ENCODE results near the gene LSM10.
A peak's percentile ranks its signal among the peaks of the same experiment; 100 is the strongest.

The LSM10 gene

DNA sequence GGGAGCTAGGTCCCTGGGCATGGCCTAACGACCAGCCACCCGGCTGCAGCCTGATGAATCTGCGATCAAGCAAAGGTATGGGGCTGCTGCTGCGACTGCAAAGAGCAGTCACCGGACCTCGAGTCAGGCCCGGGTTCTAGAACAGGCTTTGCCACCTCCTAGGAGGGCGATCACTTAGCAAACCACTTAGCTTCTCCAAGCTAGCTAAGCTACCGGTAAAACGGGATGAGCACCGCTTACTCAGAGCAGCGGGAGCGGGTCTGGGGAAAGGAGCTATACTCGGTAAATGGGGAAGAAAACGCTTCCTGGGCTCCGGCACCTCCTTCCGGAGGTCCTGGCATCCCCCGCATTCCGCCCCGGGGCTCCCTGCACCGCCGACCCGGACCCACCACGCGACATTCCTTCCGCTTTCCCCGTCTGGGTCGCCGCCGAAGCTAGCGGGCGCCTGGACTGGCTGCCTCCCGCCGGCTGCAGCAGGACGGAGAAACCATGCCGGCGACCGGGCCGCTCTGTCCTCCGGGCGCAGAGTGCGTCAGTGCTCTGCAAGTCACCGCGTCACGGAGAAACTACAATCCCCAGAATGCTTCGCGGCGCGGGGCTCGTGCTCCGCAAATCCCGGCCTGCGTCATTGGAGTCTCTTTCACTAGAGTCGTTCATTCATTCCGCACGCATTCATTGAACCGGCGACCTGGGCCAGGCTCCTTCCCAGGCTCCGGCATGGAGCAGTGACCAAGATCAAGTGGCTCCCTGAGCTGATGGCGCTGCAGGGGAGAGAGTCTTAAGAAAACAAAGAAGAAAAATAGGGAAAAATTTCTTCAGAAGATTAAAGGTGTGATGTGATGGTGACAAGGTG, at the start of gene LSM10:
Gene LSM10 (minus strand): TSS at position 531 of the 853 bp plus-strand sequence. CDS start 3,779 bp downstream, outside the sequence.
- DNase-seq = peak; percentile 91 to 94

DNA sequence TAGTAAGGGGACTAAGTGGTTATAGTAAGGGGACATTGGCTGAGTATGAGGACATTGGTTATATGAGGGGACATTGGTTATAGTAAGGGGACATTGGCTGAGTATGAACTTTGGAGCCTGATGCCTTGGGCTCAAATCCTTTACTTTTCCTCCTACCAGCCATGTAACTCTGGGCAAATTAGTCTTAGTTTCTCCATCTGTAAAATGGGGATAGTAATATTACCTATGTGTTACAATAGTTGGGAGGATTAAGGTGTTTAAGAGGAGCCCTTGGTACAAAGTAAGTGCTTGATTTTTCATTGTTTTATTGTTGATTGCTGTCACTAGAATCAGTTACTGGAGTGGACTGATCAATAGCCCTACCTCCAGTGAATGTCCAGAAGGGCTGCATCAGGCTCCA, 49.7 kb upstream of the LSM10 start:
- no peak for DNase-seq

GRCh38 chr1:36446746-36447145, 49.0 kb upstream of the LSM10 start:
- no peak for DNase-seq

- peak; percentile 15 to 21 for DNase-seq
Observed at GRCh38 chr1:36446271-36446670, 48.6 kb upstream of the LSM10 start.

DNA sequence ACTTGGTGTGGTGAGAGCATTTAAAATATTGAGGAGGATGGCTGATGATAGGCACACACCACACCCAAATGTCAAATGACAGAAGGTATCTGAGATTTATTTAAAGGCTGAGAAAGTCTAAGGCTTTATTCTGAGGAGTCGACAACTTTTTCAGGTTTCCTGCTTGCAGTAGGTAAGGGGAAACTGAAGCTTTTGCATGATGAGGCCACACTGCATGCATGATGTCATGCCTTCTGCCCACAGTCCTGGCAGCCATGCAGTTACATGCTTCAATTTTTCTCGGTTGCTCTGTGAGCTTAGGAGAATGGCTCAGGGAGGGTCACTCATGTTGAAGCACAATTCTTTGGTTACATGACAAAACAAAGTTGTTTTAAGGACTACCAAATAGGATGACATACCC, 45.6 kb upstream of the LSM10 start:
- DNase-seq = no peak

GRCh38 chr1:36442337-36442736, 44.6 kb upstream of the LSM10 start:
- DNase-seq = no peak

DNA sequence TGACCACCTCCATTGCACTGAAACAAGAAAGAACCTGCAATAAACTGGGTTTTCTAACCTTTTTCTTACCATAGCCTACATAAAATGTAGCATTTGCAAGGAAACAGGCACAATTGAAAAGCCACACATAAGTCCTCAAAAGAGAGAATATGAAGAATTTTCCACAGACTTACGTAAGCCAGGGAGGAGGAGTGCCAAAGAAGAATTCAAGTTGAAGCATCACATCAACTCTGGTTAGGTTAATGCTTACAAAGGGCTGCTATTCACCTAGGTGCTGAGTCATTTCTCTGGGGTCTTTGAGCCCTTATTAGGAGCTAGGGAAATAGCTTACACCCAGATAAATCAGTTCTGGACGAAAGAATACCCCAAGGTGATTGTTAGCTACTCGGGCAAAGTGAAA, 42.9 kb upstream of the LSM10 start:
- no peak for DNase-seq

DNA sequence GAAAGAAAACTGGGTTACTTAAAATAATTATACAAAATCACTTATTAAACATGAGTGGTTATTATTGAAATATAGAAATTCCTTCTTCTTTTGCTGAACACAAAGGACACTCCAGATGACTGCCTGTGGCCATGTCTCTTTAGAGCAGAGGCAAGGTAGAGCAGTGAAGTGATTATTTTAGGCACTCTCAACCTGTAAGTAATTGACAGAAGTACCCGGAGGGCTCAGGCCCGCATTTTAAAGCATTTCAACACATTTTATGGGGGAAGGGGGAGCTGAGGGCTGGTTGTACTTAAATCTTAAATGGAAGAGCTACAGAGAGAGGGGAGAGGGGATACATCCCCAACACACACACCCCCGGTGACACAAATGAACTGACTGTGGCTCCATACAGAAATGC, 42.3 kb upstream of the LSM10 start:
- no peak for DNase-seq

- no peak for DNase-seq
Observed at GRCh38 chr1:36438715-36439114, 41.0 kb upstream of the LSM10 start.

DNA sequence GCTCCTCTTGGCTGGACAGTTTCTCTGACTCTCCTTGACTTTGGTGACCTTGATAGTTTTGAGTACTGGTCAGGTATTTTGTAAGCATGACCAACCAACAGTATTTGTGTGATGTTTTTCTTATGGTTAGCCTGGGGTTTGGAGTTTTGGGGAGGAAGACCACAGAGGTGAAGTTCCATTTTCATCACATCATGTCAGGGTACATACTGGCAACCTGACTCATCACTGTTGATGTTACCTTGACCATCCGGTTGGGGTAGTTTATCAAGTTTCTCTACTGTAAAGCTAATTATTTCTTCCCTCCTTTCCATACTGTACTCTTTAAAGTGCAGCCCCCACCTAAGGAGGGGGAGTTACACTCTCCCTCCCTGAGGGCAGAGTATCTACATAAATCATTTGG, 39.1 kb upstream of the LSM10 start:
- DNase-seq = no peak

DNA sequence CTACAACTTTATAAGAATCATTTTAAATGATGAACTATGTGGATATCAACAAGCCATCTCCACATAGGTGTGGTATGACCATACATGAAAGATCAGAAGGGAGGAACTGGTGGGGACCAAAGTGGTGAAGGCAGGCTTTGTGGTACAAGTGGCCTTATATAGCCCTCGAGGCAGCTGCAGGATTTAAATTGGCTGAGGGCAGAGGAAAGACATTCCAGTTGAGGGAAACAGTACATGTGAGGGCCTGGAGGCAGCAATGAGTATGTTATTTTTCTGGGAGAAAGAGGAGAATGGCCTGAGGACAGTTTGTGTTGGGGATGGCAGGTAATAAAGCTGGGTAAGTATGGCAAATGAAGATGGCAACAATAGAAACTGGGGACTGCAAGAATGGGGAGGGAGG, 35.4 kb upstream of the LSM10 start:
- no peak for DNase-seq

DNA sequence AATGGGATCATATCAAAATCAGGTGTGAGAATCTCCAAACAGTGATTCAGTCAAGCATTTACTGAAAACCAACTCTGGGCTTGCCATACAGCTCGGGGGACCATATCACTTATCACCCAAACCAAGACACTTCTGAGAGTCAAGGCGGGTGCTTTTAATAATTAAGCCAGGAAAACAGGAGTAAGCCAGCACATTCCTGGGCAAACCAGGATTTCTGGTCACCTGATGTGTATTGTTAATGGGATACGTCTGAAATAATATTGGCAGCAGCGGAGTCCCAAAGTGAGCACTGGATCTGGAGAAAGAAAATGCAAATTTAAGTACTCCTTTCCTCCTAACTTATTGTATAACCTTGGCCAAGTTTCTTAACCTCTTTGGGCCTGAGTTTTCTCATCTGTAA, 34.9 kb upstream of the LSM10 start:
- DNase-seq = no peak

DNA sequence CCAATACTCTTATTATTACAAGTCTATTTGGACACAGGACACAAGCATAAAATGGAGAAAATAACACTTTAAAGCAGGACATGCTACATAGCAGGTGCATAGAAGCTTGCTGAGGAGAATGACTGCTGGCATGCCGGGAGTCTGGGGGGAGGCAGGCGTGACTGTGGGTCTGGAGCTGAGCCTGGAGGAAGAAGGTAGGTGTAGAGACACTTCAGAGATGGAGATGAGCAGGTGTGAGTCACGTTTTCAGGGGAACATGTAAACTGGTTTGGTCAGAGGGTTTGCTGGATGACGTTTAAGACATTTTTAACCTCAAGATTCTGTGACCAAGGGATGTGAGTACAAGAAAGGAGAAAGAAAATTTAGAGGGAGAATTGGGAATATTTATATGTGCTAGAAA, 28.1 kb upstream of the LSM10 start:
- DNase-seq = peak in 1 of 2 experiments; percentile 11

DNA sequence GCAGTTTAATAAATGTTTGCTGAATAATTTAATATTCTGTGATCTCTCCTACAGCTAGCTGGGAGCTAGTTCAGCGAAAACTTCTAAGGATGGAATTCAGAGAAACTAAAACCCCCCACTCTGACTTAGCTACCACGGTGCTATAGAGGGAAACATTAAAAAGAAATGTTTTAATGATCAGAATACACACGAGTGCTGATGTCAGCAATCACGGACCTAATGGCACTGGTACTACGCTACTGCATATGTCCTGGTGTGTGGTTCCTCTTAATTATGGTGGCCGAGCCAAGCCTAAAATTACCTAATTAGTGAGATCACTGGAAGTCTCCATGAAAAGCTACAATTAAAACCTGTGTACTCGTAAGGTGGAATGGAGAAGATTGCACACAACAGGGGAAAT, 23.9 kb upstream of the LSM10 start:
- DNase-seq = no peak

DNA sequence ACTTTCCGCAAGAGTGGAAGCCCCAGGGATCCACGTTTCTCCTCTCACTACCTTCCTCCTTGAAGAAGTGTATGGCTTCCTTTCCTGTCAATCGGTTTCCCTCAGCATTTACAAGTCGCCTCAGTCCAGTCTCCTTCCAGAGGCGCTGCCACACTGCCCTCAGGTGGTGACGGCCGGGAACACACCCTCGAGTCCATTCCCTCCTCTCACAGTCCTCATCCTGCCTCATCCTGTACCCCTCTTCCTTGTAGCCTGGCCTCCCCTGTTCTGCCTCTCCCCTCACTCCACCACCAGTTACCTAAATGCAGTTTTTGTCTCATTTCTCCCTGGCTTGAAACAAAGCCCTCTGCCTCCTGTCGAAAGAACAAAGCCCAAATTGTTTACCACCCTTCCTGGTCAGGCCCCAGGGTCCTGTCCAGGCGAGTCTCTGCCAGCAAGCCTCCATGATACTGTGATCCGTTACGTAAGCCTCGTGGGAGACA, 23.2 kb upstream of the LSM10 start:
- DNase-seq = peak; percentile 97 to 98

DNA sequence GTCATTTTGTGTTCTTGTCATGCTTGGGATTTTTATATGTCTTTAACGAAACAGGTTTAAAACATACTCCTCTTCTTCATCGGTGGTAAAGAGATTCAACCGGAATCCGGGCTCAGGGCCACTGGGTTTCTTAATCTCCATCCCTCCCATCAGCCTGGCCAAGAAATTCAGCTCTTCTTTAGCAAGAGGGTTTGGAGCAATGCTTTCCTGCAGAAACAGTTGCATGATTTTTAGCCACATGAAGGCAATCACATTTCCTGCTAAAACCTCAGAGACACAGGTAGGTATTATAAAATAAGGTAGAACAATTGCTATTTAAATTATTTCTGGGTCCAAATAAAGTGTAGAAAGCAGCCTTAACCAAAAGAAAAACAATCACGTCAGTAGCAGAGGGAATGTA, 22.7 kb upstream of the LSM10 start:
- no peak for DNase-seq

GRCh38 chr1:36419569-36419968, 21.9 kb upstream of the LSM10 start:
- DNase-seq = no peak

- DNase-seq = no peak
Observed at GRCh38 chr1:36419140-36419539, 21.4 kb upstream of the LSM10 start.

- no peak for DNase-seq
Observed at GRCh38 chr1:36417931-36418330, 20.2 kb upstream of the LSM10 start.

- no peak for DNase-seq
Observed at GRCh38 chr1:36415661-36416326, 18.1 kb upstream of the LSM10 start.

- no peak for DNase-seq
Observed at GRCh38 chr1:36414384-36414783, 16.7 kb upstream of the LSM10 start.

DNA sequence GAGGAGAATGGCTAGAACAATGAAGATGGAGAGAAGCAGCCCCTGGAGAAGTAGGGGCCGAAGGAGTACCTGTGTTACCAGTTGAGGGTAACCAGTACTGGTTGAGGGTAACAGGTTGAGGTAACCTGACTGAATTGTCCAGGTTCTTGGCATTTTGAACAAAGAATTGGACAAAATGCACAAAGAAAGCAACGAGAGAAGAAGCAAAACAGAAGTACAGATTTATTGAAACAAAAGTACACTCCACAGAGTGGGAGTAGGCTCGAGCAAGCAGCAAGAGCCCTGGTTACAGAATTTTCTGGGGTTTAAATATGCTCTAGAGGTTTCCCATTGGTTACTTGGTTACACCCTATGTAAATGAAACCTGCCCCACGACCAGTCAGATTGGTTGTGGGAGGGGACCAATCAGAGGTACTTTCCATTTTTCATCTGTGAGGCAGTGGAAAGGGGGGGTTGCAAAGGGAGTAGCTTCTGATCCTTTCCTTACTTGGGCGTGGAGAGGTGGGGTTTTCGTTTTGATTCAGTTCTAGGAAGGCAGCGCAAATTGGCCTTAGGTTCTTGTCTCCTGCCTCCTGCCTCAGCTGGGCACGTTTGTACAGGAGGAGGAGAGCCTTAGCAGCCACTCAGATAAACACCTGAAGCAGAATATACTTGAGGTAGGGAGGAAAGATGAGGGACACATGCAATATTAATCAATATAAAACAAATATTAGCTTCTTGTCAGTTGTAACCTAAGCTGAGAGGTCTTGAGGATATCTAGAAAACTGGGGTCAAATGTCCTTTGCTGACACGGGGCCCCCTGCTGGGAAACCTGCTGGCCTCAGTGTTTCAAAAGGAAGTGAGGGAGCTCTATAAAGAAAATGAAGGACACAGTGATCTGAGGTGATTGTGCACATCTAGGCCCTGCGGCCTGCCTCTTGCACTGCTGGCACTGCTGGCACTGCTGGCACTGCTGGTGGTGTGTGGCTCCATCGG, 14.3 kb upstream of the LSM10 start:
- peak; percentile 43 to 65 for DNase-seq

DNA sequence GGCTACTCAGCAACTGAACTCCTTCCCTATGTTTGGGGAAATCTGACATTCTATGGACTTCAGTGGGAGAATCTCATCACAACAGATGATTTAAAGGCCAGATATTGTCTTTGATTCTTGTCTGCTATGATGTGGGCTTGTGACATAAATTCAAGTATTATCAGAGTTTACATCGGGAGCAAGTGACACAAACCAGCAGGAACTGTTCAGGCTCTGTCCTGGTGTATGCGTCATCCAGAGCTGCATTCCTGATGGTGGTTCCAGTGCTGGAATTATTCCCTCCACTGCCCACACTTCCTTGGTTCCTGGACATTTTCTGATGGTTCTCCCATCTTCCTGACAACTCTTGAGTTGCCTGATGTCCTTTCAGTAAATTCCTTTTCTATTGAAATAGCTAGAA, 10.8 kb upstream of the LSM10 start:
- no peak for DNase-seq
